NCI-H748 treated with DMSO at 0.1 percent for 48 hours (cell line): ENCODE data around the gene WDR45B.
A peak's percentile ranks its signal among the peaks of the same experiment; 100 is the strongest.
"Not testable (repeated sequence)": the region's sequence is repeated elsewhere in the genome, so short reads cannot be mapped to it uniquely, and the experiment has no call there.

Experiments
- DNase-seq: peaks from one replicate; lab custom pipeline; 2025; lab: John Stamatoyannopoulos, UW

The WDR45B gene

GRCh38 chr17:82657926-82658325 lies 9.7 kb upstream of the WDR45B start:
- no peak for DNase-seq

GRCh38 chr17:82656266-82656665 lies 8.0 kb upstream of the WDR45B start:
- no peak for DNase-seq

GRCh38 chr17:82655523-82655922 lies 7.3 kb upstream of the WDR45B start:
- DNase-seq: no peak

GRCh38 chr17:82655038-82655479 lies 6.8 kb upstream of the WDR45B start:
- DNase-seq: no peak

GRCh38 chr17:82654611-82655010 lies 6.4 kb upstream of the WDR45B start:
- not testable (repeated sequence) for DNase-seq

- DNase-seq: no peak
Observed at GRCh38 chr17:82653651-82654528, 5.6 kb upstream of the WDR45B start.

GRCh38 chr17:82650723-82651122 lies 2.5 kb upstream of the WDR45B start:
- no peak for DNase-seq

- no peak for DNase-seq
Observed at GRCh38 chr17:82649501-82650261, 1.4 kb upstream of the WDR45B start.

- peak; percentile 19 for DNase-seq
Observed at GRCh38 chr17:82648742-82649331, 593 bp upstream of the WDR45B start.

GRCh38 chr17:82647593-82648164 lies 565 bp downstream of the WDR45B start:
- DNase-seq: no peak

GRCh38 chr17:82645516-82645915 lies 2.7 kb downstream of the WDR45B start:
- DNase-seq: no peak

GRCh38 chr17:82644148-82644547 lies 4.1 kb downstream of the WDR45B start:
- no peak for DNase-seq

- DNase-seq: no peak
Observed at GRCh38 chr17:82642022-82642421, 6.2 kb downstream of the WDR45B start.

- DNase-seq: no peak
Observed at GRCh38 chr17:82640036-82640435, 8.2 kb downstream of the WDR45B start.

GRCh38 chr17:82639628-82640027 lies 8.6 kb downstream of the WDR45B start:
- no peak for DNase-seq

- no peak for DNase-seq
Observed at GRCh38 chr17:82638183-82638773, 10.0 kb downstream of the WDR45B start.

GRCh38 chr17:82636626-82637598 lies 11.3 kb downstream of the WDR45B start:
- peak; percentile 99 for DNase-seq

- no peak for DNase-seq
Observed at GRCh38 chr17:82633343-82633742, 14.9 kb downstream of the WDR45B start.

- DNase-seq: no peak
Observed at GRCh38 chr17:82632451-82632850, 15.8 kb downstream of the WDR45B start.

- DNase-seq: no peak
Observed at GRCh38 chr17:82631544-82631943, 16.7 kb downstream of the WDR45B start.

- DNase-seq: no peak
Observed at GRCh38 chr17:82630212-82630611, 18.0 kb downstream of the WDR45B start.
